ENCODE results near the gene ZNF329. TPM values are rescaled to one million over a fixed set of nuclear protein-coding genes. Genes with fewer than 3 reads are reported as not detected.

Gene ZNF329
- total RNA-seq, 1 donor from 2014 or later, result 11.1 TPM

GRCh38 chr19:58134244-58134643 is 16.3 kb downstream of the ZNF329 start:
- DNase-seq (ENCODE audit: low read depth) (no peak), FAIRE-seq (no peak)
- Histone ChIP-seq H3K79me2 (ENCODE audit: insufficient read depth, low read length) (no peaks in the 10 kb centered on the region), H3K4me3 (ENCODE audit: insufficient read depth, low read depth, low read length) (no peak overlapping the region), H4K20me1 (ENCODE audit: insufficient read depth, low read length) (no peaks in the 10 kb centered on the region), H3K9me3 (ENCODE audit: insufficient read depth, low read depth, low read length) (peaks cover 53% of the 10 kb centered on the region), H3K27ac (ENCODE audit: low read depth, low read length) (no peak overlapping the region), H3K4me2 (ENCODE audit: low read length) (no peak overlapping the region), H3K36me3 (ENCODE audit: insufficient read depth, low read length) (peaks cover 20% of the 10 kb centered on the region), H3K9ac (ENCODE audit: low read length) (no peak overlapping the region), H2AFZ (ENCODE audit: low read depth, low read length) (no peak overlapping the region), H3K4me1 (ENCODE audit: insufficient read depth, low read length) (no peaks in the 10 kb centered on the region), H3K27me3 (ENCODE audit: insufficient read depth, low read length) (no peaks in the 10 kb centered on the region)
- Mint-ChIP-seq H3K27ac (ENCODE audit: unreplicated experiment) (no peak overlapping the region), H3K36me3 (ENCODE audit: low read depth, unreplicated experiment) (peaks cover 83% of the 10 kb centered on the region), H3K27me3 (ENCODE audit: low read depth, unreplicated experiment) (no peaks in the 10 kb centered on the region), H3K4me1 (ENCODE audit: low read depth, unreplicated experiment) (no peaks in the 10 kb centered on the region), H3K9me3 (ENCODE audit: unreplicated experiment) (peaks cover 67% of the 10 kb centered on the region), H3K4me3 (ENCODE audit: unreplicated experiment) (no peak overlapping the region)
- no peak for TF ChIP-seq CTCF (IDR thresholded peaks at IDR 0.05; ENCODE audit: insufficient read depth, low read depth, low read length)
- TF ChIP-seq EZH2 (IDR thresholded peaks at IDR 0.05; ENCODE audit: insufficient read depth, low read length), result no peak

GRCh38 chr19:58129284-58129683 is 21.3 kb downstream of the ZNF329 start:
- peaks cover 91% of the 10 kb centered on the region for H3K36me3 Mint-ChIP-seq (ENCODE audit: low read depth, unreplicated experiment)
- Histone ChIP-seq H3K9ac (ENCODE audit: low read length) (no peak overlapping the region), H3K79me2 (ENCODE audit: insufficient read depth, low read length) (no peaks in the 10 kb centered on the region), H3K4me1 (ENCODE audit: insufficient read depth, low read length) (no peaks in the 10 kb centered on the region), H3K27me3 (ENCODE audit: insufficient read depth, low read length) (no peaks in the 10 kb centered on the region), H3K4me3 (ENCODE audit: insufficient read depth, low read depth, low read length) (no peak overlapping the region), H3K27ac (ENCODE audit: low read depth, low read length) (no peak overlapping the region), H2AFZ (ENCODE audit: low read depth, low read length) (no peak overlapping the region), H4K20me1 (ENCODE audit: insufficient read depth, low read length) (no peaks in the 10 kb centered on the region), H3K36me3 (ENCODE audit: insufficient read depth, low read length) (peaks cover 32% of the 10 kb centered on the region), H3K4me2 (ENCODE audit: low read length) (no peak overlapping the region), H3K9me3 (ENCODE audit: insufficient read depth, low read depth, low read length) (peaks cover 70% of the 10 kb centered on the region)
- peaks cover 93% of the 10 kb centered on the region for H3K9me3 Mint-ChIP-seq (ENCODE audit: unreplicated experiment)
- no peak for TF ChIP-seq CTCF (IDR thresholded peaks at IDR 0.05; ENCODE audit: insufficient read depth, low read depth, low read length)
- TF ChIP-seq EZH2 (IDR thresholded peaks at IDR 0.05; ENCODE audit: insufficient read depth, low read length), result no peak
- H3K27me3 Mint-ChIP-seq (ENCODE audit: low read depth, unreplicated experiment), result no peaks in the 10 kb centered on the region
- FAIRE-seq (peak; percentile 54), DNase-seq (ENCODE audit: low read depth) (no peak)
- no peaks in the 10 kb centered on the region for H3K4me1 Mint-ChIP-seq (ENCODE audit: low read depth, unreplicated experiment)
- no peak overlapping the region for H3K4me3 Mint-ChIP-seq (ENCODE audit: unreplicated experiment)
- H3K27ac Mint-ChIP-seq (ENCODE audit: unreplicated experiment), result no peak overlapping the region

- no peak overlapping the region for H3K4me3 ChIP-seq (ENCODE audit: insufficient read depth, low read depth, low read length)
Measured at GRCh38 chr19:58128041-58128685, 22.4 kb downstream of the ZNF329 start.

More at GRCh38 chr19:58128041-58128685, 22.4 kb downstream of the ZNF329 start:
- no peaks in the 10 kb centered on the region for H3K4me1 Mint-ChIP-seq (ENCODE audit: low read depth, unreplicated experiment)
- Histone ChIP-seq H3K79me2 (ENCODE audit: insufficient read depth, low read length) (no peaks in the 10 kb centered on the region), H4K20me1 (ENCODE audit: insufficient read depth, low read length) (no peaks in the 10 kb centered on the region), H3K9ac (ENCODE audit: low read length) (no peak overlapping the region), H3K27me3 (ENCODE audit: insufficient read depth, low read length) (no peaks in the 10 kb centered on the region), H3K27ac (ENCODE audit: low read depth, low read length) (no peak overlapping the region), H3K4me2 (ENCODE audit: low read length) (no peak overlapping the region), H3K36me3 (ENCODE audit: insufficient read depth, low read length) (peaks cover 28% of the 10 kb centered on the region), H3K4me1 (ENCODE audit: insufficient read depth, low read length) (no peaks in the 10 kb centered on the region), H2AFZ (ENCODE audit: low read depth, low read length) (no peak overlapping the region), H3K9me3 (ENCODE audit: insufficient read depth, low read depth, low read length) (peaks cover 75% of the 10 kb centered on the region)
- no peaks in the 10 kb centered on the region for H3K27me3 Mint-ChIP-seq (ENCODE audit: low read depth, unreplicated experiment)
- no peak for TF ChIP-seq CTCF (IDR thresholded peaks at IDR 0.05; ENCODE audit: insufficient read depth, low read depth, low read length)
- no peak for TF ChIP-seq EZH2 (IDR thresholded peaks at IDR 0.05; ENCODE audit: insufficient read depth, low read length)
- no peak for DNase-seq (ENCODE audit: low read depth)
- H3K36me3 Mint-ChIP-seq (ENCODE audit: low read depth, unreplicated experiment), result peaks cover 86% of the 10 kb centered on the region
- no peak overlapping the region for H3K4me3 Mint-ChIP-seq (ENCODE audit: unreplicated experiment)
- FAIRE-seq, result no peak
- H3K27ac Mint-ChIP-seq (ENCODE audit: unreplicated experiment), result no peak overlapping the region
- peaks cover 92% of the 10 kb centered on the region for H3K9me3 Mint-ChIP-seq (ENCODE audit: unreplicated experiment)
